ENCODE data around the gene SGCA.

GRCh38 chr17:50219342-50219741 is 53.5 kb downstream of the SGCA start:
- TF ChIP-seq CTCF (IDR thresholded peaks at IDR 0.05; ENCODE audit: low read depth, low read length, poor library complexity, severe bottlenecking) = no peak
- TF ChIP-seq EZH2phosphoT487 (IDR thresholded peaks at IDR 0.05; ENCODE audit: borderline replicate concordance, low read length) = no peak
